Adipocyte (in vitro differentiated cells): Measurements from ENCODE around the gene NOS1AP.

Source experiments
- DNase-seq: peaks from one replicate; pipeline ENCODE4 v3.0.0-alpha.2; 2015; ENCODE audit warnings: low read depth
- H3K27me3 ChIP-seq: replicated peaks from 2 replicates; pipeline ENCODE4 v1.7.0; 2013; ENCODE audit warnings: mild to moderate bottlenecking, low read length, moderate library complexity; ENCODE audit not compliant: control insufficient read depth, insufficient read depth
- H3K36me3 ChIP-seq: 2 replicates; pipeline ENCODE4 v1.7.0; 2013; ENCODE audit warnings: low read length, mild to moderate bottlenecking, moderate library complexity; ENCODE audit not compliant: control insufficient read depth, insufficient read depth, severe bottlenecking
- H3K4me1 ChIP-seq: 2 replicates; pipeline ENCODE4 v1.7.0; 2013; ENCODE audit warnings: mild to moderate bottlenecking, low read length, moderate library complexity; ENCODE audit not compliant: control insufficient read depth, insufficient read depth
- H3K4me3 ChIP-seq: 2 replicates; pipeline ENCODE4 v1.7.0; 2013; ENCODE audit warnings: mild to moderate bottlenecking, low read length, moderate library complexity
- H3K9ac ChIP-seq: 2 replicates; pipeline ENCODE4 v1.7.0; 2013; ENCODE audit warnings: mild to moderate bottlenecking, low read length, moderate library complexity
- H3K9me3 ChIP-seq: 2 replicates; pipeline ENCODE4 v1.7.0; 2013; ENCODE audit warnings: mild to moderate bottlenecking, low read length, moderate library complexity; ENCODE audit not compliant: control insufficient read depth

NOS1AP gene

DNA sequence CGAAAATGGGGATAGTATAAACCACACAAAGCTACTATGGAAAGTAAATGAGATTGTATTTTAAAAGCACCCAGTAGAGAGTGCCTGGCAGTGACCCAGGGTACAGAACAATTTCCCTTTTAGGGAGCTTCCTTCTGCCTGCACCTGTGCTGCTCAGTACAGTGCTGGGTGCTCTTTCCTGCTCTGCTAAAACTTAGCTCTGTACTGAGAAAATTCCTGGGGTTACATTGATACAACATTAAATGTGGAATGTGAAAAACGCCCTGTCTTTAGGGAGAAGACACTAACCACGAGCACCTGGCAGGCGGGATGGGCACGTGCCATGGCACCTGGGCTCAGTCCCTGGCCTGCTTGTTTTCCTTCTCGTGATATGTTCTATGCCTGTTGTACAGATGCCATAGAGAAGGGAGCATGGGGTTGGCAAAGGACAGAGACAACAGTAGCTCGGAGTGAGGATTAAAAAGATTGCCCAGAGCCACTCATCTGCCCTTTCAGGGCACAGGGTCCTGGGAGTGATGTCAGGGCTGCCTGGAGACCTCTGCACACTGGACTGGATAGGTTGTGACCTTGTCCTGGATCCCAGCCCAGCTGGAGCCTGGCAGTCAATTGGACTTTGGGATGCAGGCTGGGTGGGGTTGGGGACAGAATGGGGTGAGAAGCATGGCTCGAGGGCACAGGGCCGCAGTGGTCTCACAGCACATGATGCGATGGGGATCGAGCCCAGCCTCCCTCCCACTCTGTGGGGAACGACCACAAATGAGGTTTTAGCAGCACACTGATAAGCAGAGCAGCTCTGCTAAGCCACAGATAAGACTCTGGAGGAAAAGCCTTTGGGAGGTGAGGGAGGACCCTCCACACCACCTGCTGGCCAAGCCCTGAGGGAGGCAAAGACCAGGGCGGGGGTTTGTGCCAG is 302.9 kb downstream of the NOS1AP start:
- H3K27me3 ChIP-seq = peaks cover 4% of the 10 kb centered on the region
- H3K9me3 ChIP-seq = no peaks in the 10 kb centered on the region
- no peak for DNase-seq
- H3K9ac ChIP-seq = no peak overlapping the region
- H3K4me1 ChIP-seq = no peaks in the 10 kb centered on the region
- H3K4me3 ChIP-seq = no peak overlapping the region
- no peaks in the 10 kb centered on the region for H3K36me3 ChIP-seq

DNA sequence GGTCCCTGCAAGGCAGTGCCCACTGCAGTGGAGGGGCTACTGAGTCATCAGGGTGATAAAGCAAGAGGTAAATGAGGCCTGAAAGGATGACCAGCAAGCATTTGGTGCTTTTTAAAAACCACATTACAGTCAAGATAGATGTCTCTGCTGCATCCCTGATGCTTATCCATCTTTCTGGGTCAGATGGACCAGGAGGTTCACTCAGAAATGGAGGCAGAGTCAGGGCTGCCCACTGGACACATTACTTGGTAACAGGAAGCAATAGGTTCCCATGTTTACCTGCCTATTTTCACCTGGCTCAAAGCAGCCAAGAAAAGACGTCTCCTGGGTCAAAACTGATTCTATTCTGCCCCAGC is 303.6 kb downstream of the NOS1AP start:
- H3K4me3 ChIP-seq = no peak overlapping the region
- no peaks in the 10 kb centered on the region for H3K4me1 ChIP-seq
- H3K9ac ChIP-seq = no peak overlapping the region
- H3K9me3 ChIP-seq = no peaks in the 10 kb centered on the region
- peaks cover 4% of the 10 kb centered on the region for H3K27me3 ChIP-seq
- no peak for DNase-seq
- no peaks in the 10 kb centered on the region for H3K36me3 ChIP-seq

DNA sequence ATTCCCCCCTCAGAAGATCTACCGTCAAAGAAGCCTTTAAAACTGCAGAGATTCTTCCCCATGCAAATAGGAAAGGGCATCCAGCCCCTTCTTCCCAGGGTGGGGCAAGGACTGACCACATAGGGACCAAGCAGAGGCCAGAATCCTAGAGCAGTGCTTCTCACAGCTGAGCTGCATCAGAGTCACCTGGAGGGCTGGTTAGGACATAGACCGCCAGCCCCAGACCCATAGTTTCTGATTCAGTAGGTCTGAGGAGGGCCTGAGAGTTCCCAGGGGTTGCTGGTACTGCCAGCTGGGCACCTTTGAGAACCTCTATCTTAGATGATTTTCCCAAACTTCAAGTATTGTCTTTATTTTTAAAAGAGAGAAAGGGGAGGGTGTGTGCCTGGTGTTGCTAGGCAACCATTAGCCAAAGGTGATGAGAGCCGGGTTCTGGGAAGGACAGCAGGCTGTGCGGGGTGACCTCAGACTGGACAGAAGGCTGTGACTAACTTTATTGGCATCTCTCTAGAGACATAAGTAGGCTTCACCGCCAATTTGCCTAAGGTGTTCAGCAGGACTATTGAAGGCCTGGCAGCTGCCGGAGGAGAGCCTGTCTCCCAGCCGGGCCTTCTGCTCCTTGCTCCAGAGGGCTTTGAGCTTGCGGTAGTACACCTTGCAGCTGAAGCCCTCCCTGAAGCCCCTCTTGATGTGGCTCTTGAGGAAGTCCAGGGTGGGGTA is 304.2 kb downstream of the NOS1AP start:
- Histone ChIP-seq H3K4me1 (no peaks in the 10 kb centered on the region), H3K9ac (no peak overlapping the region), H3K9me3 (no peaks in the 10 kb centered on the region), H3K4me3 (no peak overlapping the region), H3K36me3 (no peaks in the 10 kb centered on the region), H3K27me3 (peaks cover 6% of the 10 kb centered on the region)
- DNase-seq = no peak

DNA sequence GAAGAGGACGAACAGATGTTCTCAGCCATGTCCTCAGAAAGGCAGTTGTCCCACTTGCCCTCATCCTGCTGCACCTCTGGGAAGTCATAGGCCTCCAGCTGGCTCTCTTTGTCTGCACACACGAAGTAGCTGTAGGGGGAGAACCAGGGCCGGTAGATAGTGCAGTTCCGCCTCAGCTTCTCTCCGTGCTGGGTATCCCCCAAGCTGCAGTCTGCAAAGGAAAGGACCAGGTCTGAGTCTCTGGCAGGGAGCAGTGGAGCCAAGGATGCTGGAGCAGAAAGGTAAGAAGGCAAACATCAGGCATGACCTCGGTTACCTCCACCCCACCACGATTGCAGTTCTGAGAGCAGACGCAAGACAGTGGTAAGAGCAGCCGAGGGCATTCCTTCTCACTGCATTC is 304.9 kb downstream of the NOS1AP start:
- Histone ChIP-seq H3K4me1 (no peaks in the 10 kb centered on the region), H3K4me3 (no peak overlapping the region), H3K9me3 (no peaks in the 10 kb centered on the region)

DNA sequence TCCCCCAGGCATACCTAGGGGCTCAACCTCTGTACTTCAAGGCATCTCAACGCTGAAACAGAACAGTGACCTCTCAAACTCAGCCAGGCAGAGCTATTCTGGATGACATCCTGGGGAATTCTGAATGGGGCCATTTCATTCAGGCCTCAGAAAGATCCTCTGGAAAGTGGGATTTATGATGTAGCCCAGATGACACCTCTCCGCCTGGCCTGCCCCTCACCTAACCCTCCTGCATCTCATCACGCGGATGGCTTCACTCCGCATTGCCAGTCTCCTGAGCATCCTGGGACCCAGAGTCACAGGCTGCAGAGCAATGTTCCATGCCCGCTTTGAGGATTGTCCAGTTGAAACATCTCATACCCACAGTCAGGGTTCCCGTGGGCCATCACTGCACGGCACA is 306.0 kb downstream of the NOS1AP start:
- no peaks in the 10 kb centered on the region for H3K36me3 ChIP-seq
- H3K27me3 ChIP-seq = peaks cover 3% of the 10 kb centered on the region
- no peak overlapping the region for H3K9ac ChIP-seq
- no peaks in the 10 kb centered on the region for H3K4me1 ChIP-seq
- no peak for DNase-seq
- H3K9me3 ChIP-seq = no peaks in the 10 kb centered on the region
- H3K4me3 ChIP-seq = no peak overlapping the region

More for the DNA sequence above, 304.9 kb downstream of the NOS1AP start:
- Histone ChIP-seq H3K27me3 (peaks cover 3% of the 10 kb centered on the region), H3K36me3 (no peaks in the 10 kb centered on the region), H3K9ac (no peak overlapping the region)
- no peak for DNase-seq

DNA sequence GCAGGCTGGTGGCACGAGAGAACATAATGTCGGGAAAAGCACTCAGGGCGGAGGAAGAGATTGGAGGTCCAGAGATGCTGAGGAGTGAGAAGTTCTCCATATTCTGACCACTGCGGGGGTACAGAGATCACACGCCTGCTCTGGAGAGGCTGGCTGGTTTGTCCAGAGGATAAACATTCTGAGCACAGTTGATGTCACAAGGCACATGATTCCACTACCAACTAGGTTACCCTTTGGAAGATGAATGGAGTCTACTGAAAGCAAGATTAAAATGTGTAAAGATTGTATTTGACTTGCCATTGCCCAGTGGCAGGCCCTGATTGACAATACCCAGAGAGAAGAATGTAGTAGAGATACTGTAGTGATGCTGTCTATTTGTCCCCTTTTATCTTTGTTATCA is 307.2 kb downstream of the NOS1AP start, which contains the start of gene SPATA46:
Gene SPATA46 (minus strand): TSS at position 164 of the 400 bp plus-strand sequence. CDS start 64 bp downstream, at position 100.
- Histone ChIP-seq H3K27me3 (peaks cover 3% of the 10 kb centered on the region), H3K4me3 (no peak within 1 kb of the TSS), H3K36me3 (no peaks in the 10 kb centered on the region), H3K9me3 (no peaks in the 10 kb centered on the region), H3K4me1 (no peaks in the 10 kb centered on the region), H3K9ac (no peak within 1 kb of the TSS)
- no peak for DNase-seq

DNA sequence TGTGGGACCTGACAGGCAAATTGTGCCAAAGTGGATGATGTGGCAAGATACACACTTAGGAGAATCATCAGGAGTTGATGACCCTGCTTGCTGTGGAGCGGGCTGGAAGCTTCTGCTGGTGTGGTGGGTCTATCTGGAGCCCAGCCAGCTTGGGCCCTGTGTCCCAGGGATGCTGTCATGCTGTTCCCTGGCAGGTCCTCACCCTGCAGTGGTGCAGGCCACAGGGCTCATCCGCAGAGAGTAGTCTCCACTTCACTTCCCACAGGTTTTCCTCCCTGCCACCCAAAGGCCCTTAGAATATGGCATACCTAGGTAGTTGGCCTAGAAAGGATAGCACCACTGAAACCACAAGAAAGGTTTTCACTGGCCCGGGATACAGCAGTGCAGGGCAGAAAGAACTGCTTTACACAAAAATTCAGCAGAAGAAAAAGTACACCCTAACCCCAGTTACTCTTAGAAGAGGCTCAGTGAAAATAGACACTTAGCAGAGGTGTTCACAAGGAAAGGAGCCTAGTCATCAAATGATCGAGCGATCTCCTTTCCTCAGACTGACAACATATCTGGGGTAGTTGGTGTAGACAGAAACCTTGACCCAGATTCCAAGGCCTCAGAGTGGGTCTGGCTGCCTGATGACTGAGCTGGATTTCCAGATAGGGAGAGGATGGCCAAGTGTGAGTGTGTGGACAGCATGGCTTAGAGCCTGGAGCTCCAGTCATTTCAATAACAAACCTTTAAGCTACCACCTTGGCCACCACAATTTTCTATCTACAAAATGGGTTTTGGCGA is 310.8 kb downstream of the NOS1AP start:
- H3K4me3 ChIP-seq = no peak overlapping the region
- H3K9me3 ChIP-seq = no peaks in the 10 kb centered on the region
- no peaks in the 10 kb centered on the region for H3K4me1 ChIP-seq
- no peak for DNase-seq
- no peak overlapping the region for H3K9ac ChIP-seq
- H3K27me3 ChIP-seq = peaks cover 3% of the 10 kb centered on the region
- H3K36me3 ChIP-seq = no peaks in the 10 kb centered on the region

DNA sequence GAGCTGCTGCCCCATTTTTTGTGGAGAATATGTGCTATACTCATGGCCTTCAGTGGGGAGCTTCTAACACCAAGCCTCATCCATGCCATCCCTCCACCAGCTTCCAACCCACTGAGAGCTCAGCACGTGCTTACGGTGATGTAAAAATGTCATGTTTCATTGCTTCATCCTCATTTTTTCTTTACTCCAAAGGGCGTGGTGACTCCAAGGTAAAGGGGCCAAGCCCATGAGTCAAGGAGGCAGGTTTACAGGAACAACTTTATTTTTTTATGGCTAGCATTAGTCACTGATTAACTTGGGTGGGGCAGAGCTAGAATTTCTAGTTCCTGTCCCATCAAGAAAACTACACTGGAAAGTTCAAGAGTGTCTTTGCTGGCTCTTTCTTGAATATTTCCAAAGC is 311.9 kb downstream of the NOS1AP start, which contains the start of gene C1orf226:
Gene C1orf226 (plus strand): TSS at position 346 of the 400 bp plus-strand sequence. CDS start 174 bp downstream, outside the sequence.
- Histone ChIP-seq H3K27me3 (peaks cover 3% of the 10 kb centered on the region), H3K36me3 (no peaks in the 10 kb centered on the region), H3K9ac (no peak within 1 kb of the TSS), H3K9me3 (no peaks in the 10 kb centered on the region), H3K4me1 (no peaks in the 10 kb centered on the region), H3K4me3 (no peak within 1 kb of the TSS)
- DNase-seq = no peak

DNA sequence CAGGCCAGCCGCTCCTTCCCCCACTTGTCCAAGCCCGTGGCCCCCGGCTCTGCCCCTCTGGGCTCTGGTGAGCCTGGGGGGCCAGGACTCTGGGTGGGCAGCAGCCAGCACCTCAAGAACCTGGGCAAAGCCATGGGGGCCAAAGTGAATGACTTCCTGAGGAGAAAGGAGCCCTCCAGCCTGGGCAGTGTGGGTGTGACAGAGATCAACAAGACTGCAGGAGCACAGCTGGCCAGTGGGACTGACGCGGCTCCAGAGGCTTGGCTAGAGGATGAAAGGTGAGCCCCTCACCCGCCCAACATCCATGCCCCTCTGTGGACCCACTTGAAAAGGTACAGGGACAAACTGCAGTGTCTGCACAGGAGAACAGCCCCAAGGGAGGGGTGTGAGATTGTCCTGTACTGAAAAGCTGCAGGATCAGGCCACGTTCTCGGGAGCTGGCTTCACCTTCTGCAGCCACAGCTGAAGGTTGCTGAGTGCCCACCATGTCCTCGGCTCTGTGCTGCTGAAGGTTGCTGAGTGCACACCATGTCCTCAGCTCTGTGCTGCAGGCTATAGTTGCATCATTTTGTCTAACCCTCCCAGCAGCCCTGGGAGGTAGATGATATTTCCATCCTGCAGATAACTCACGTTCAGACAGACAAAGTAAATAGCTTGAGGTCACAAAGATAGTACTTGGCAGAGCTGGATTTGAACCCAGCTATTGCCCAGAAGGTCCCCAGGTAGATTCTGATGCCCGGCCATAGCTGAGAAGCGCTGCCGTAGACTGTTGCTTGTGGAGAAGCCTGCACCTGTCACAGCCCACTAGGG is 312.7 kb downstream of the NOS1AP start:
- H3K4me3 ChIP-seq = no peak overlapping the region
- DNase-seq = no peak
- H3K9ac ChIP-seq = no peak overlapping the region
- H3K27me3 ChIP-seq = peaks cover 3% of the 10 kb centered on the region
- H3K9me3 ChIP-seq = no peaks in the 10 kb centered on the region
- H3K36me3 ChIP-seq = no peaks in the 10 kb centered on the region
- no peaks in the 10 kb centered on the region for H3K4me1 ChIP-seq

DNA sequence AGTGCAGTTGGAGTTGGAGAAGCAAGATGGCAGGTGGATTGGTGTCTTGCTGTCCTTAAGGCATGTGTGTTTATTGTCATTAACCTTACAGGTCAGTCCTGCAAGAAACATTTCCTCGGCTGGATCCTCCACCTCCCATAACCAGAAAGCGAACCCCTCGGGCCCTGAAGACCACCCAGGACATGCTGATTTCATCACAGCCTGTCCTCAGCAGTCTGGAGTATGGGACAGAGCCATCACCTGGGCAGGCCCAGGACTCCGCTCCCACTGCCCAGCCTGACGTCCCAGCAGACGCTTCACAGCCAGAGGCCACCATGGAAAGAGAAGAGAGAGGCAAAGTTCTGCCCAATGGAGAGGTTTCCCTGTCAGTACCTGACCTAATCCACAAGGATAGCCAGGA is 313.6 kb downstream of the NOS1AP start:
- Histone ChIP-seq H3K9ac (no peak overlapping the region), H3K36me3 (no peaks in the 10 kb centered on the region), H3K4me1 (peaks cover 5% of the 10 kb centered on the region), H3K9me3 (no peaks in the 10 kb centered on the region), H3K27me3 (peaks cover 3% of the 10 kb centered on the region), H3K4me3 (no peak overlapping the region)
- DNase-seq = no peak
